MCF 10A (cell line): ENCODE data around the gene PRKN. TPM values are rescaled to one million over a fixed set of nuclear protein-coding genes. Genes with fewer than 3 reads are reported as not detected.
A peak's percentile ranks its signal among the peaks of the same experiment; 100 is the strongest.

Experiments
- BruUV-seq: library from RNA; stranded (reverse); fragments of 400-500 nt; replicated peaks from 2 replicates; lab custom pipeline; 2021; lab: Mats Ljungman, UMichigan
- CTCF ChIA-PET: fragments of 300-600 bp; sonication (Branson Sonifier 250); formaldehyde crosslinking; extraction: SDS; loops from one replicate; lab custom pipeline; 2021; ENCODE audit warnings: antibody characterized with exemption, inconsistent platforms; lab: Yijun Ruan, JAX
- POLR2A ChIA-PET: fragments of 300-600, 350-650 bp; sonication (Branson Sonifier 250); formaldehyde crosslinking; extraction: SDS; loops from one replicate; lab custom pipeline; 2020; ENCODE audit warnings: antibody characterized with exemption, inconsistent platforms; lab: Yijun Ruan, JAX
- DNase-seq: peaks from one replicate; pipeline ENCODE4 v3.0.0-alpha.2; 2018; ENCODE audit not compliant: unreplicated experiment
- H3K27ac Mint-ChIP-seq: one replicate; pipeline ENCODE4 v1.8.0; 2022; ENCODE audit warnings: mild to moderate bottlenecking, low read depth, mixed read lengths; ENCODE audit not compliant: unreplicated experiment
- H3K27me3 Mint-ChIP-seq: one replicate; pipeline ENCODE4 v1.8.0; 2022; ENCODE audit warnings: mixed read lengths; ENCODE audit not compliant: insufficient read depth, unreplicated experiment
- H3K36me3 Mint-ChIP-seq: one replicate; pipeline ENCODE4 v1.8.0; 2022; ENCODE audit warnings: mild to moderate bottlenecking, moderate library complexity, mixed read lengths; ENCODE audit not compliant: insufficient read depth, unreplicated experiment
- H3K4me1 Mint-ChIP-seq: one replicate; pipeline ENCODE4 v1.8.0; 2022; ENCODE audit warnings: mixed read lengths; ENCODE audit not compliant: insufficient read depth, unreplicated experiment
- H3K4me3 Mint-ChIP-seq: one replicate; pipeline ENCODE4 v1.8.0; 2022; ENCODE audit warnings: mild to moderate bottlenecking, moderate library complexity, mixed read lengths; ENCODE audit not compliant: unreplicated experiment
- H3K9me3 Mint-ChIP-seq: one replicate; pipeline ENCODE4 v1.8.0; 2022; ENCODE audit warnings: mixed read lengths; ENCODE audit not compliant: unreplicated experiment
- intact Hi-C: fragments of 100-400 bp; cut with micrococcal nuclease; formaldehyde crosslinking; loops from 2 replicates; pipeline ENCODE4 v1.14.1; 2022
- total RNA-seq: library from RNA; stranded (reverse); gene quantifications from 2 replicates; pipeline ENCODE4 v1.2.3, GENCODE V29; 2022
- TF ChIP-seq, protein P1 (sequence below): fragments of 200-600 bp; IDR thresholded peaks from one replicate; pipeline ENCODE4 v1.8.0; 2022; ENCODE audit warnings: antibody characterized with exemption, mild to moderate bottlenecking; ENCODE audit not compliant: unreplicated experiment

PRKN gene
- total RNA-seq, 1 experiment from 2014 or later: 2.5 TPM

DNA sequence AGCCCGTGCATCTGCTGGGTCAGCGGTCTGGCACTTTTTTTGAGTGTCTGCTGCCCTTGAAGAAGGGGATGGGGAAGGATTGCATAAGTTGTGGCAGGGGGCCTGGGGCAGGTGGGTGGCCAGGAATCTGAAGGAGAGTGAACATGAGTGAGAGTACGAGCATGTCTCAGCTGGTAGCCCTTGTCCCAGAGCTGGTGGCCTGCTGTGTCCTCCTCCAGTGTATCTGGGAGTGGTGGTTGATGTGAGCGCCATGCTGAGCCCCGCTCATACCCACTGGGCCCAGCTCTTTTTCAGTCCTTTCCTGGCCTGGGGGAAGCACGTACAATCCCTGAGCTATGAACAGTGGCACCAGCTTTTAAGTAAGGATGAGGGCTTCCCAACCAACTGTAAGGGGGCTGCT is 1317.5 kb downstream of the PRKN start:
- H3K27ac Mint-ChIP-seq: no peak overlapping the region
- CTCF ChIA-PET: interaction anchor here (1.1 to 1.7 kb wide), 2 partner anchors 9 to 17 kb away, joined by 8 to 9 read pairs; no protein-coding TSS in a partner anchor

DNA sequence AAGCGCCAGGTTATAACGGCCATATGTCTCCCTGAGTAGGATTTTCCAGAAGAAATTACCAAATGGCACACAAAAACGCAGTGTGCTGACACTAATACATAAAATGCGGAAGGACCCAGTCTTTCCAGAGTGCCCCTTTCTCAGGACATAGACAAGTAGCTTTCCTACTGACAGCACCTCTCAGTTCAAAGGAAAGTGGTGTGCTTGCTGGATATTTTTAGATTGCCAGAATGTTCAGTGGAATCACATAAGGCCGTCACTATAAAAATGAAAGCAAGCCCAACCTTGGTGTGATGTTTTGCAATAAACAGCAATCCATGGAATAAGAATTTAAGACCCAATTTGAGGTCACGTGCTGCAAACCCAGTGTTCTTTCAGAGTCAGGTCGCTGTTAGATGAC is 1318.2 kb downstream of the PRKN start:
- TF ChIP-seq, protein P1, sequence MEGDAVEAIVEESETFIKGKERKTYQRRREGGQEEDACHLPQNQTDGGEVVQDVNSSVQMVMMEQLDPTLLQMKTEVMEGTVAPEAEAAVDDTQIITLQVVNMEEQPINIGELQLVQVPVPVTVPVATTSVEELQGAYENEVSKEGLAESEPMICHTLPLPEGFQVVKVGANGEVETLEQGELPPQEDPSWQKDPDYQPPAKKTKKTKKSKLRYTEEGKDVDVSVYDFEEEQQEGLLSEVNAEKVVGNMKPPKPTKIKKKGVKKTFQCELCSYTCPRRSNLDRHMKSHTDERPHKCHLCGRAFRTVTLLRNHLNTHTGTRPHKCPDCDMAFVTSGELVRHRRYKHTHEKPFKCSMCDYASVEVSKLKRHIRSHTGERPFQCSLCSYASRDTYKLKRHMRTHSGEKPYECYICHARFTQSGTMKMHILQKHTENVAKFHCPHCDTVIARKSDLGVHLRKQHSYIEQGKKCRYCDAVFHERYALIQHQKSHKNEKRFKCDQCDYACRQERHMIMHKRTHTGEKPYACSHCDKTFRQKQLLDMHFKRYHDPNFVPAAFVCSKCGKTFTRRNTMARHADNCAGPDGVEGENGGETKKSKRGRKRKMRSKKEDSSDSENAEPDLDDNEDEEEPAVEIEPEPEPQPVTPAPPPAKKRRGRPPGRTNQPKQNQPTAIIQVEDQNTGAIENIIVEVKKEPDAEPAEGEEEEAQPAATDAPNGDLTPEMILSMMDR: no peak
- H3K27me3 Mint-ChIP-seq: no peaks in the 10 kb centered on the region
- intact Hi-C loops: loop anchor here (10.0 kb wide), 1 partner anchor 515 kb away; no protein-coding TSS in a partner anchor
- H3K4me1 Mint-ChIP-seq: peaks cover 17% of the 10 kb centered on the region
- H3K36me3 Mint-ChIP-seq: no peaks in the 10 kb centered on the region
- H3K4me3 Mint-ChIP-seq: no peak overlapping the region
- no peak overlapping the region for H3K27ac Mint-ChIP-seq
- no TSS peak for BruUV-seq
- CTCF ChIA-PET: interaction anchor here (0.6 to 1.7 kb wide), 2 partner anchors 8 to 16 kb away, joined by 3 to 9 read pairs; no protein-coding TSS in a partner anchor
- peaks cover under 1% of the 10 kb centered on the region for H3K9me3 Mint-ChIP-seq
- no peak for DNase-seq
- POLR2A ChIA-PET: no interaction called here

More for the DNA sequence above, 1317.5 kb downstream of the PRKN start:
- no TSS peak for BruUV-seq
- TF ChIP-seq, protein P1: no peak
- Mint-ChIP-seq H3K4me1 (peaks cover 17% of the 10 kb centered on the region), H3K27me3 (no peaks in the 10 kb centered on the region), H3K4me3 (no peak overlapping the region), H3K36me3 (no peaks in the 10 kb centered on the region), H3K9me3 (no peaks in the 10 kb centered on the region)
- POLR2A ChIA-PET: no interaction called here
- DNase-seq: no peak
- intact Hi-C loops: no loop called here

DNA sequence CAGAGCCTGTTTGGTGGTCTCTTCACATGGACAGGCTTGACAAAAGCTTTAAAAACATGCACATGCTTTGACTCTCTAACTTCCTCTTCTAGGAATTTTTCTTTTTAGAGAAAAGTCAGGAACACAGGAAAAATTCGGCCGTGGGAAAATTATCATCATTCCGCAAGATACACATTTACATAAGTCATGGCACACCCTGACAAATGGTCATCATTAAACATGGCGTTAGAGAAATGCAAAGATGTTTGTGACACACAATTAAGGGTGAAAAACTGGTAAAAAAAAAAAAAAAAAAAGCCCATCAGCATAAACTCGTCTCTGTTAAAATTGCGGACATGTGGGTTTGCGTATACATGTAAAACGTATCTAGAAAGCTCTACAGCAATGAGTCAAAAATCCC is 1319.5 kb downstream of the PRKN start:
- H3K36me3 Mint-ChIP-seq: no peaks in the 10 kb centered on the region
- H3K4me3 Mint-ChIP-seq: no peak overlapping the region
- no peaks in the 10 kb centered on the region for H3K27me3 Mint-ChIP-seq
- no TSS peak for BruUV-seq
- DNase-seq: no peak
- peak overlapping the region; percentile 73 for H3K27ac Mint-ChIP-seq
- ChIA-PET CTCF (interaction anchor here (0.6 to 3.5 kb wide), 10 partner anchors 10 to 1854 kb away, joined by 3 to 33 read pairs (median 4); no protein-coding TSS in a partner anchor), POLR2A (interaction anchor here (0.6 to 4.8 kb wide), 10 partner anchors 10 to 1213 kb away, joined by 3 to 38 read pairs (median 7); no protein-coding TSS in a partner anchor)
- H3K9me3 Mint-ChIP-seq: peaks cover 10% of the 10 kb centered on the region
- TF ChIP-seq, protein P1: no peak
- H3K4me1 Mint-ChIP-seq: peaks cover 17% of the 10 kb centered on the region
- intact Hi-C loops: loop anchor here (10.0 kb wide), 1 partner anchor 517 kb away; no protein-coding TSS in a partner anchor

DNA sequence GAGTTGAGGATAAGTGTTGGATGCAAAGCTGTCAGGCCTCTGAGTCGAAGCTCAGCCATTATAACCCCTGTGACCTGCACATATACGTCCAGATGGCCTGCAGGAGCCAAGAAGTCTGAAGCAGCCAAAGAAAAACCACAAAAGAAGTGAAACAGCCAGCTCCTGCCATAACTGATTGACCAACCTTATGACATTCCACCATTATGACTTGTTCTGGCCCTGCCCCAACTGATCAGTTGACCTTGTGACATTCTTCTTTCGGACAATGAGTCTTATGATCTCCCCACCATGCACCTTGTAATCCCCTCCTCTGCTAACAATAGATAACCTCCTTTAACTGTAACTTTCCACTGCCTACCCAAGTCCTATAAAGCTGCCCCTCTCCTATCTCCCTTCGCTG is 1320.0 kb downstream of the PRKN start:
- no peaks in the 10 kb centered on the region for H3K36me3 Mint-ChIP-seq
- H3K27me3 Mint-ChIP-seq: no peaks in the 10 kb centered on the region
- POLR2A ChIA-PET: interaction anchor here (0.6 to 4.8 kb wide), 13 partner anchors 10 to 1984 kb away, joined by 3 to 38 read pairs (median 4); no protein-coding TSS in a partner anchor
- CTCF ChIA-PET: interaction anchor here (0.6 to 3.5 kb wide), 8 partner anchors 10 to 1855 kb away, joined by 3 to 33 read pairs (median 4); no protein-coding TSS in a partner anchor
- TF ChIP-seq, protein P1: no peak
- DNase-seq: peak; percentile 82
- peaks cover 17% of the 10 kb centered on the region for H3K4me1 Mint-ChIP-seq
- peak overlapping the region; percentile 73 for H3K27ac Mint-ChIP-seq
- H3K4me3 Mint-ChIP-seq: no peak overlapping the region
- peaks cover 10% of the 10 kb centered on the region for H3K9me3 Mint-ChIP-seq
- BruUV-seq: no TSS peak
- intact Hi-C loops: loop anchor here (10.0 kb wide), 1 partner anchor 517 kb away; no protein-coding TSS in a partner anchor
